GM11168 (cell line): ENCODE measurements around the gene CYSTM1.

Experiments used
- in situ Hi-C: fragments of 300-500 bp; cut with MboI; formaldehyde crosslinking; loops from one replicate; pipeline ENCODE4 v1.12.0; 2022; ENCODE audit warnings: low sequenced_read_pairs; ENCODE audit not compliant: unreplicated experiment

Gene CYSTM1

DNA sequence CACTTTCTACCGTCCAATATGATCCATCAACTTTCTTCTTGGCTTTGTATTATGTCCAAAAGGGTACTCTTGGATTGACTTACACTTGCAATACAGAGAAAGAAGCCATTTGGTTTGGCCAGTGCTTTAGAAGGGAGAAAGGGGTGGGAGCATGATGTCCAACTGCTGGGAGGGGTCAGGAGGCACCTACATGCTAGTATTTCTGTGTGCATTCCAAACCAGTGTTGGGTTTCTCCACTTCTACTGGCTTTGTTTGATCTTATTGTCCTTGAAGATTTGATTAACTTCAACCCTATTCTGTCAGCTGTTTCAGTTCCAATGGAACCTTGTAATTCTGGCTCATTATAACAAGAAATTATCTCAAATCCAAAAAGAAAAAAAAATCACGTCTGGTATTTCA is 27.6 kb downstream of the CYSTM1 start:
- in situ Hi-C loops, result no loop called here

DNA sequence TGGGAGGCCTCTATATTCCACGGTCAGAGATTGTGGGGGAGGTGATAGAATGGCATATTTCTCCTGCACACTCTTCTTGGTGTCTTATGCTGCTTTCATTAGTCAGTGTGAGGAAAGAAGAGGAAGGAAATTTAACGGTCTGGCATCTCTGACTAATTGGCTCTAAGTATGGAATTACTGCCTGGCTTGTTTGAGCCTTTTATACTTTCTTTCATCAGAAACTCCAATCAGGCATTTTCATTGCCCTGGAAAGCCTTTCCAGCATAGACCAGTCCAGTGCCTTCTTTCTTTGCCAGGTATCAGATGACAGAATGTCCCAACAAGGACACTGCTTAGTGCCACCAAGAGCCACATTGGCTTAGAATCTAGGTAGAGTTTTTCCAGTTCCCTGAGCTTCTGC is 30.2 kb downstream of the CYSTM1 start:
- in situ Hi-C loops, result no loop called here

DNA sequence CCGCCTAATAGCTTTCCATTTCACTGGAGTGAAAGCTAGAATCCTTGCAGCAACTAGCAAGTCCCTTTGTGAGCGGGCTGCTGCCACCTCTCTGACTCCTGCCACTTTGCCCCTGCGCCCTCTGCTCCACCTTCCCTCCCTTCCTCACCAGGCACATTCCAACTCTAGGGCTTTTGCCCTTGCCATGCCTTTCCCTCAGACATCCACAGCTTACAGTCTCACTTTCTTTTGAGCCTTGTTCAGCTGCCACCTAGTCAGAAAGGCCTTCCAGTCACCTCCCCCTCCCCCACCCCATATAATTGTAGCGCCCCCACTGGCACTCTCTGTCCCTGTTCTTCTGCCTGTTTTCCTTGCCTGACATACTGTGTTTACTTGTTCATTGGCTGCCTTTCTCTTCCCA is 31.0 kb downstream of the CYSTM1 start:
- in situ Hi-C loops, result no loop called here

DNA sequence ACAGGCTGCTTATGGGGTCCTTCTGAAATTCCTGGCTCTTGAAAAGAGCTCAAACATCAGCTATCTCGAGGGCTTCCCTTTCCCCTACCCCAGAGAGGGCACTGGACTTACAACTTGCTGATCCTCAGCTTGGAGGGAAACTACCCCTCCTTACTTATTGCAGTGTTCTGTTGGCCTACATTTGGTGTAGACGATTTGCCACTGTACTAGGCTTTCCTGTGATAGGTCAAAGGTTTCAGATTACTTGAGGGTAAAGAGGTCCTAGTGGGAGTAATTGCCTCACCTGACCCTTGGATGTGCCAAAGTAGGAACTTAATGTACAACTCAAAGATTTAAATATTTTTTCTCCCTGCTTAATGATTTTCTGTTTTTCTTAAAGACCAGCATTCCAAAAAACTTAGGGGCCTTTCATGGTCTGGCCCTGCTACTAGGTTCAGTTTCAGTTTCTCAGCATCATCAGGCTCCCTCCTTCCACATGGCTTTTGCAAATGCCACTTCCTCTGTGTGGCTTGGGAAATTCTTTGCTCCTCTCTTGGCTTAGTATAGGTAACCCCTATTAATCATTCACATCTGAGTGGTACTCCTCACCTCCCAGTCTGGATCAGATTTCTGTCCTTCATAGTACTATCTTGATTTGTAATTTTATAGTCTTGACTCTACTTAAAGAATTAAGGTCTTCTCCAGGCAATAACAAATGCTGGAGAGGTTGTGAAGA is 32.4 kb downstream of the CYSTM1 start:
- in situ Hi-C loops, result no loop called here

DNA sequence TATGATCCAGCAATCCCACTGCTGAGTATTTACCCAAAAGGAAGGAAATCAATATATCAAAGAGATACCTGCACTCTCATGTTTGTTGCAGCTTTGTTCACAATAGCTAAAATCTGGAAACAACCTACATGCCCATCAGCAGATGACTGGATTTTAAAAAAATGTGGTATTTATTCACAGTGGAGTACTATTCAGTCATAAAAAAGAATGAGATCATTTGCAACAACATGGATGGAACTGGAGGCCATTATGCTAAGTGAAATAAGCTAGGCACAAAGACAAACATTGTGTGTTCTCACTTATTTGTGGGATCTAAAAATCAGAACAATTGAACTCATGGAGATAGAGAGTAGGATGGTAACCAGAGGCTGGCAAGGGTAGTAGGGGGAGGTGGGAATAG is 33.1 kb downstream of the CYSTM1 start:
- in situ Hi-C loops, result no loop called here

DNA sequence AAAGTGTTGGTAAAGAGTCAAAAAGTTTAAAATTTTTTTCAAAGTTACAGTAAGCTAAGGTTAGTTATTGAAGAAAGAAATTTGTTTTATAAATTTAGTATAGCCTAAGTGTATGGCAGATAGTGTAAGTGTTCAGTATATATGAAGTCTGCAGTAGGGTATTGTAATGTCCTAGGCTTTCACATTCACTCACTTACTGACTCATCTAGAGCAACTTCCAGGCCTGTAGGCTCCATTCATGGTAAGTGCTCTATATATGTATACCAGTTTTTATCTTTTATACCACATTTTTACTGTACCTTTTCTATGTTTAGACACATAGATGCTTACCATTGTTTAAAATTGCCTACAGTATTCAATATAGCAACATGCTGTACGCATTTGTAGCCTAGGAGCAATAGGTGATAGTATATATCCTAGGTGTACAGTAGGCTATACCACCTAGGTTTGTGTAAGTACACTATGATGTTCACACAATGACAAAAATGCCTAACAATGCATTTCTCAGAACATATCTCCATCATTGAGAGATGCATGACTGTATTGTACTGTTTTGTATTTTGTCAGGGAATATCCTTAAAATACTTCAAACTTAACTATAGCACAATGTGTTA is 38.5 kb downstream of the CYSTM1 start:
- in situ Hi-C loops, result no loop called here

DNA sequence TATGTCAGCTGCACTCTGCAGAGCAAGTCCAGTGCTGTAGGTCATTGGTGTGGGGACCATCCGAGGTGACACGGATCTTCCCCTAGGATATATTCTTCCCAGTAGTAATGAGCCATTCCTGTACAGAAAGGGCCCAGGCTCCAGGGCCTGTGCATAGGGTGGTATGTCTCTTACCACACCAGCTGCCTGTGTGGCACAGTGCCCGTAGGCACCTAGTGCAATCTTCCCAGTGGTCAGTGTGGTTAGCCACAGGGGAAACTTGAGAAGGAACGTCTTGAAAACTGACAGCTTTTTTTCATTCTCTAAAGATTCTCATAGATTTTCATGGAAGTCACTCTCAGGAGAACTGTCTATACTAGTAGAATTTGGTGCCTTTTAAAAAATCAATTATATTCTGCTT is 39.8 kb downstream of the CYSTM1 start:
- in situ Hi-C loops, result no loop called here

DNA sequence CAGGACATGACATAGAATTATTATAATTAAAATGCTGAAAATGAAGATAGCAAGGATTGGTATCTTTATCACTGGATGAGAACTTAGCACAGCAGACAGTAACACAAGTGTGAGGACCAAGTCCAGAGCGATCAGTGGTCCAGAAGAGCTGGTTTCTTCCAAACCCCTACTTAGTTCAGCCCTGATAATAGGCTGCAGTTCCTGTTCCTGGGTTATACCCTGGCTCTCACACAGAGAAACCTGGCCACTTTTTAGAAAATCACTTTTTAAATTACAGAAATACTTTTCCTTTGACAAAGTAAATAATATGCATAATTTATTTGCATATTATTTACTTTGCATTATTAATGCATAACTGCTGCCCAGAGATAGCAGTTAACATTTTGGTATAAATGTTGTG is 40.3 kb downstream of the CYSTM1 start:
- in situ Hi-C loops, result no loop called here

DNA sequence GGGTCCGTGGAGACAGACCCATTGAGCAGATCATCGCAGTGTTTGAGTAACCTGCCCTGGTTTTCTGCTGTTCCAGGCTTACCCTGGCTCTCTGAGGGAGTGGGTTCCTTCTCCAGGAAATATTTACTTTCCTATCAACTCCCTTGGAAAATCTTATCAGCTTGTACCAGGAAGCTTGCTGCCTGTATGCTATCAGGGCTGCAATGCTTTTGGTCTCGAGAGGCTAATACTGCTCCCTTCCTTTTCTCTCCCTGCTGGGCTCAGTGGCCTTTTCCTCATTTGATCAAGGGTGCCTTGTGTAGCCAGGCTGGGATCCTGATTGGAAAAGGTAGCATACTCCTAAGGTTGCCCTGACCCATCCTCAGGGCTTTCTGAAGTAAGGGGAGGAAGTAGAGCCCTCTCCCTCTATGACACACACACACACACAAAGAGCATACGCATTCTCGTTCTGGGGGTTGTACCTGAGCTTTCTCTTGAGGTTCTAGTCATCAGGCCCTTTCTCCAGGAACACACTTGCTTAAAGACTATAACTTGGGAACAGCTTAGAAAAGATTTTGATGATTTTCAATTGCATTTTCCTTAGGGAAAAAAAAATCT is 41.6 kb downstream of the CYSTM1 start:
- in situ Hi-C loops, result no loop called here

DNA sequence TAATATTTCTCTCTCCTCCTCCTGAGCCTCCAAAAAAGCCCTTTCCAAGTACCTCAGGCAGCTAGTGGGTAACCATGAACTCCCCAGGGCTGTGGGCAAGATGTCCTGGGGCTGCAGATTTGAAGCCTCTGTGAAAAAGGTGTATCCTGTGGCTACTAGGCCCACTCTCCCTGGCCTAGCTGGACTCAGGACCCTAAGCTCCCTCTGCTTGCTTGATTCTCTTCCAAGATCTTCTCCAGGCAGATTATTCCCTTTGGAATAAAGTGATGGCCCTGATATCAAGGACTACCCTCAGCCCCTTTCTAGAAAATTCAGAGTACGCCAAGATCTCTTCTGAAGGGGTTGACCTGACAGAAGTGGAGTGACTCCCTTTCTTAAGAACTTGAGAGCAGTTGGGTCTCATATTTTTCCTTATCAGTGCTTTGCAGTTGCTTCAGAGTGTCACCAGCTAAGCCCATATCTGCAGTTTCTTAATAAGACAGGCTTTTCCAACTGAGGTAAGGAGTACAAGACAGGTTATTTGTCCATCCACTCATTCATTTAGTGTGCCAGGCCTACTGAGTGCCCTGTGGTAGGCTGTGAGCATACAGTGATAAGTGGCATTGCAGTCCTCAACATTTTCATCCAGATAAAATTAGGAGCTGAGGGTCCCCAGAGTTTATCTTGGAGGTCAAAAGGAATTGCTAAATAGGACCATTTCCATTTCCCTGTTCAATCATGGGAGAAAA is 42.5 kb downstream of the CYSTM1 start:
- in situ Hi-C loops, result no loop called here

DNA sequence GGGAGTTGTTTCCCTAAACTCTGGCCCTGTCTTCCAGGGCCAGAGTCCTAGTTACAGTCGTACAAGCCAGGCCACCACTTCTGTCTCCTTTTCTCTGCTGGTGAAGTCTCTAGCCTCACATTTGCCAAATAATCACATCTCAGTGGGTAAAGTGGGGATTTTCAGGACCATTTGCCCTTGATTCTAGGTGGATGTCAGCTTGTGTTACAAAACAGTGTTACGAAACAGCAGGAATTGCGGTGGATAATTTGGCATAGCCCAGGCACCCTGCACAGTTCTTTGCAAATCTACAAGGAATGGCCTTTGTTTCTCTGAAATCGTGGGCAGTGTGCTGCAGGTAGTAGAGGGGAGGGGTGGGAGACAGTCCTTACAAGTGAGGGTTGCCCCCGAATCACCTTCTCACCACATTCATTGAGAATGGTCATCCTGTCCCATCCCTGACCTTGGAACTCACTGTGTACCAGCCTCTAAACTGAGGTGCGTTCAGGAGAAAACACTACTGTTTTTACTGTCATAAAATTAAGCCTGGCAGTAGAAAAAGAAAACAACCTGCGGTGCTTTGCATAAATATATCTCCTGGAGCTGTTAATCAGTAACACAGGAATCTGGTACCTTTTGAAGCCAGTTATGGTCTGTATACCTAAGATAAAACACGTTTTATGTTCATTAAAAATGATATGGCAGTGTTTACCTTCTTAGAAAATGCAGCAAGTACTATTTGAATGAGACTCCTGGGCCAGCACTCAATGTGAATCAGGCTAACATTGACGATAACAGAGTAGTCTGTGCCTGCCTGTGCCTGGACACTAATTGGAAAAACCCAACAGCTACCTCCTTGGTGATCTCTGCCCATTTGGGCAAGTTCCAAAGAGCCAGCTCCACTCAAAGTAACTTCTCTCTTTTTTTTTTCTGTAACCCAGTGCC is 44.3 kb downstream of the CYSTM1 start:
- in situ Hi-C loops, result no loop called here

DNA sequence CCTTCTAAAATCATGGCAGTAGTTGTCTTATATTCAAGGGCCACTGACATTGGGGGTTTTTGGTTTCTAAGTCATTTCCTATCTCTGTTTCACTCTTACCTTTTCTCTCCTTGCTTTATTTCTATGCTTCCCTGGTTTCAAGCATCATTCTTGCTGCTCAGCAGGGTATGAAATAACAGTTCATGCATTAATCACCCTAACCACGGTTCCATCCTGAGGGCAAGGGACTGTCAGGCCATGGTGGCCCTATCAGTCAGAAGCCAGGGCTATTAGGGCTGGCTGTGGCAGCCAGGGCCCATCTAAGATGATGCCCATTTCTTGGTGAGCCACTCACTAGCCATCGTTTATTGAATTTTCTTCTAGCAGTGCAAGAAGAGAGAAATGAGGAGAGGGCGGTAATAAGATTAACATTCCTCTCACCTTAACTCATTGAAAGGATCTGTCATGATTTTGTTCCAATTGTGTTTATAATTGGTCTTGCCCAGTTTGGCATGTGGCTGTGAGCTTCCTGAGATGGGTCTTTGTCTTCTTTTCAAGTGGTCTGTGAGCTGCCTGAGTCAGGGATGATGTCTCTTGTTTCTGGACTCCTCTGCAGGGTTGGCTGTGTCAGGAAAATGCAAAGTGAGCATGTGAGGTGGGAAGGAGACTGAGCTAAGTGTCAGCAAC is 45.2 kb downstream of the CYSTM1 start:
- in situ Hi-C loops, result no loop called here

DNA sequence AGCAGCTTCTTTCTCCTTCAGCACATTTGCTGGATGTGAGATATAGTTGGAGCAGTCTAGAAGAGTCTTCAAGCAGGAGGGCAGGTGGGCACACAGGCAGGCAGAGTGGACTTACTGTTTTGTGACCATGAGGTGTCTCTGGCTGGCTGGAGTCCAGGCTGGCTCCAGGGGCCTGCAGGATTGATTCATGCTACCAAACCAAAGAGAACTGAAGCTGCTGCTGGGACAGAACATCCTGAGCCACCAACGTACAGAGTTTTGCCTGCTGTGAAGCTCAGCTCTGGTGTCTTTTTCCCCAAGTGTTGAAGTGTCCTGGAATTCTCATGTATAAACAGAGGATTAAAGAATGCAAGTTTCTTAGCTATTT is 45.7 kb downstream of the CYSTM1 start:
- in situ Hi-C loops, result no loop called here

DNA sequence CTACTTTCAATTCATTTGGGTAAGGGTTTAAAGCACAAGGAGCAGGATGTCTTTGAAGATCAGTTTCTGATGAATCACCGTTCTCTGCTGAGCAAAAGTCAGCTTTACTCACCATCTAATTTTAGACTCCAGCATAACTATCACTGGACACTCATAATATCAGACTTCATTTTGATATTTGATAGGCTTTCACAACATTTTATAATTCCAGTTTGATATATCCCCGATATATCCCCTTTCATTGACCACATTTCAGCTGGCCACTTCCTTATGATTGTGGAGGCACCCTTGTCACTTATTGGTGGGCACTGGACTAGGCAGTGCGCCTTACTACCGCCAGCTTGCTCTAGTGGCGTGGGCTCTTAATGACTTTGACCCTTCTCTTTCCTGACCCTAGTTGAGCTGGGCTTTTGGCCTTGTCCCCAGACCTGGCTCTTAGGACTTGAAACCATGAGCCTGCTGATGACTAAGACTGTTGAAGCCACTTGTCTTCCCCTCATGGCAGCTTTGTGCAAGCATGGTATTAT is 46.8 kb downstream of the CYSTM1 start:
- in situ Hi-C loops, result no loop called here

DNA sequence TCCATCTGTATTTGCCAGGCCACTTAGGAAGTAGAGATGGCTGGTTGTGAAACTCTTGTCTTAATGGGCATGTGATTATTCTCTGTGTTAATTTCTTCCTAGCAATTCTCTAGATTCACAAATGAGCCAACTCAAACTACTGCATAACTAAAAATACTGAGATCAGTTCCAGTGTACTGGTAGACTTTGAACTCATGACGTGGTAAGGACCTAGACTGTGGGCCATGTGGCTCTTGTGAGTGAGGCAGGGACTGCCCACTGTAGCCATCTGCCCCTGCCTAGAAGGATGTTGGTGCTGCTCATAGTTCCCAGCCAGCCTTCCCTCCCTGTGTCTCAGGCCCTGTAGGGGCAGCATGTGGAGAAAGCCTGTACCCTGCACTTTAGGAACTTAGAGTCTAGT is 47.4 kb downstream of the CYSTM1 start:
- in situ Hi-C loops, result no loop called here

DNA sequence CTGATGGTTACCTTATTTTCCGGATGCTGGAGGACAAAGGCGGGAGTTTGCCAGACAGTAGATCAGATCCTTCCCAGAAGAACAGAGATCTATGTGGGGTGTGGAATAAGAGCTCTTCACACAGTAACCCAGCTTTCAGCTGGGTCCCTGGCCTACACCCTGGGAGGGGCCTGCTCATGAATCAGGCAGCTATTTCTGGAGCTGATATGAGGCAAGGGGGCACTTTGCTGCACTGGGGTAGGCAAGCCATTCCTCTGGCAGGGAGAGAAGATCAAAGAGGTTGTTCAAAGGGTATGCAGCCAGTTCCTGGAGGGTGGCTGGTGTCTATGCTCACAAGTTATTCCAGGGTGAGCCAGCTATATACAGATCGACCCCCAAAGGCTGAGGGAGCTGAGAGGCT is 48.6 kb downstream of the CYSTM1 start:
- in situ Hi-C loops, result no loop called here

DNA sequence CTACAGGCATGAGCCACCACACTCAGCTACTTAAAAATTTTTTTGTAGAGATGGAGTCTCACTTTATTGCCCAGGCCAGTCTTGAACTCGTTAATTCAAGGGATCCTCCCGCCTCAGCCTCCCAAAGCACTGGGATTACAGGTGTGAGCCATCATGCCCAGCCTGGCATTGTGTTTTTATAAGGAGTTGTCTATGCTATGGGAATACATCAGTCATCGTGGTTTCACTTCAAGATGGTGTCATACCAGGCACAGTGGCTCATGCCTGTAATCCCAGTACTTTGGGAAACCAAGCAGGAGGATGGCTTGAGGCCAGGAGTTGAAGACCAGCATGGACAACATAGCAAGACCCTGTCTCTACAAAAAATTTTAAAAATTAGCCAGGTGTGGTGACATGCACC is 49.7 kb downstream of the CYSTM1 start:
- in situ Hi-C loops, result no loop called here

DNA sequence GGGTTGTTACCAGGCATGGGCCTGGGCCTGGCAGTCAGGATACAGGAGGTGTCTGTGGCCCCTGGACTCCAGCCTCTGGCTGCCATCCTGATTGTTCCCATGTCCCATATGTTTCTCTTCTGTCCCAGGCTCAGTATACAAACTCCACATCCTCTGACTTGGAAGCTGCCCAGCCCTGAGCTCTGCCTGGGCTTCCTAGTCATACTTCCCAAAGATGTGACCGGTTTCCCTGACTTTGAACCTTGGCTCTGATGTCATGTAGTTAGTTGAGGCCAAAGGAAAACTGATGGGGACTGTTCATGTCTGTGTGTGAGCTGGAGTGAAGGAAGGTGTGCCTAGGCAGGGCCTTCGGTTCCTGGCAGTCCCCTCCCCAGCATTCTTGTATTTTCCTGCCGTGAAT is 50.4 kb downstream of the CYSTM1 start:
- in situ Hi-C loops, result no loop called here

DNA sequence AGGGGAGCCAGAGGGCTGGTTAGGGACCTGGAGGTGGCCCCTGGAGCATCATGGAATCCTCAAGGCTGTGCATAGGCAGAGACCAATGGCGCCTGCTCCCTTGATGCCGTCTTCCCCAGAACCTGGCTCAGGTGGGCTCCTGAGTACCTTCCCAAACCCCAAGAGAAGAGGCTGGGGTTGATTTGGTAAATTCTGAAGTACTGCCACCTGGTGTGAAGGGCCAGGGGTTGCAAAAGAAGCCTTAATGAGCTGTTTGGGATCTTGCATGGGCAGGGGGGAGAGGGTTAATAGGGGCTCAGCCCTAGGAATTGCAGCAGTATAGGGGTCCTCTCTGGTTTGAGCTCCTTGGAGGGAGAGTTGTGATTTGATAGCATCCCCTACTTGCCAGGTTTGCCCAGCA is 52.1 kb downstream of the CYSTM1 start:
- in situ Hi-C loops, result no loop called here
